ENCODE data around the gene ADCY3. TPM values are rescaled to one million over a fixed set of nuclear protein-coding genes. Genes with fewer than 3 reads are reported as not detected.

The ADCY3 gene
- total RNA-seq: 28.5 TPM

DNA sequence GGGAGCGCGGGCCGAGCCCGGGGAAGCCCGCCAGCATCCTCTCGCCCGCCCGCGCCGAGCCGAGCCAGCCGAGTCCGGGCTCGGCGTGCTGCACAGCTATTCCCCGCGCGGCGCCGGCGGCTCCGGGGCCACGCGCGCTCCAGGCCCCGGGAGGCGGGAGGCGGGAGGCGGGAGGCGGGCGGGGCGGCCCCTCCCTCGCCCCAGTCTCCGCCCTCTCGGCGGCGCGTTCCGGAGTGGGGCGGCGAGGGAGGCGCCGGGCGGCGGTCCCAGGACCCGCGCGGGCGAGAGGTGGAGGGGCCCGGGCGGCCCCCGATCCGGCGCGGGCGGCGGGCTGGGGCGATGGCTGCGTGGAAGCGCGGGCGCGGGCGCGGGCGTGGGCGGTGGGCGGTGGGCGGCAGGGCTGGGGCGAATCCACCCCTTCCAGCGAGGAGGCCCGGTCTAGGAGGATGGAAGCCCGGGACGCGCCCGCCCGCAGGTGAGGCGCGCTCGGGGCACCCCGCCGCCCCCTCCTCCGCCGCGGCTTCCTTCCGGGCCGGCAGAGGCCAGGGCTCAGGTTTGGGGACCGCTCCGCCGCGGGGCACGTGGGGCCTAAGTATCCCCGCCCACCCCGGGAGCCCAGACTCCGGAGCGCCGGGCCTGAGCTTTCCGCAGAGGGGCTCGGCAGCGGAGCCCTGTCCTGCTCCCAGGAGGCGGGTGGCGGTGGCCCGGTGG lies at the start of gene ADCY3:
TSS of gene ADCY3 (minus strand) at position 140 of the 711 bp plus-strand sequence. CDS start 1,250 bp downstream, outside the sequence.

DNA sequence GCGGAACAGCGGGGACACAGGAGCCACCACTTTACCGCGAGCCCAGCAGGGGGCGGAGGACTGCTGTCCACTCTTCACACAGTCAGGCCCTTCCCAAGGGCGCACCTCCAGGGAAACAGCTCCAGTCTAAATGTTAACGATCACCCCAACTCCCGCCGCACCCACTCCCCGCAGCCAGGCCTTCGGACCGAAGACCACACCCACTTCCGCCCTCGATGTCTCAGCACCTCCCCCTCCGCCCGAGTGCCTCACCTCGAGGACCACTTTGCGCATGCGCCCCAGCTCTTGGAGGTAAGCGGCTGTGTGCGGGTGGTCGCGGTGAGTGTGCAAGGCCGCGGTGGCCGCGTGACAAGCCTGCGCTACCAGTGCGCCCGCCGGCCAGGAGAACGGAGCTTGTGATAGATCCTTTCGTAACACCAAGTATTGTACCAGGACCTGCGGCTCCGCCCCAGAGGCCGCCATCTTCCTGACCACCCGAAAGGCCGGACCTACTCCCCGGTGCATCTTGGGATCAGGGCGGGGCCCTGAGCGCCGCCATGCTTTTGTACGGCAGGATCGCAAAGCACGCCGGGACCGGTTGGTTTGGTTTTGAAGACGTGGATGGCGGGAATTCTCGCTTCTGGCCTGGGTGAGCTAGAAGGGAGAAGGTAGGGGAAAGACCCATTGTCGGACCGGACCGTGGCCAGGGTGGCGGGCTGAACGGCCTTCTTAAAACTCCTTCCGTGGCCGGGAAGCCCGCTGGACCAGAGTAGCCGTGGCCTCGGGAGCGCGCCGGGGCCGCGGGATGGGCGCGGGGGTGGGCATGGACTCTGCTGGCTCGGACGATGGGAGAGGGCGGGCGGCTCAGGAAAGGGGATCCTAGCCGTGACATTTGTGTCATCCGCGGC lies 126.9 kb downstream of the ADCY3 start, which contains the start of the genes CENPO and PTRHD1:
TSS of gene CENPO (plus strand) at position 552 of the 887 bp plus-strand sequence. CDS start 495 bp downstream, outside the sequence.
TSS of gene PTRHD1 (minus strand) at position 518 of the 887 bp plus-strand sequence. CDS start at position 504, 14 bp downstream.

Other genes starting within 250 kb of the ADCY3 start
- 19.4 TPM for gene PTRHD1, start 126.8 kb downstream of the ADCY3 start, total RNA-seq
- 10.9 TPM for gene CENPO, start 126.8 kb downstream of the ADCY3 start, total RNA-seq
- 22.6 TPM for gene DNAJC27, start 51.7 kb upstream of the ADCY3 start, total RNA-seq
- 32.6 TPM for gene EFR3B, start 121.8 kb upstream of the ADCY3 start, total RNA-seq
- 3.4 TPM for gene POMC, start 248.3 kb upstream of the ADCY3 start, total RNA-seq

Measured in camera-type eye (tissue), 1 donor.